Right cardiac atrium (tissue), 5 donors: ENCODE results near the gene RAB40A. TPM values are rescaled to one million over a fixed set of nuclear protein-coding genes. Genes with fewer than 3 reads are reported as not detected.
"Not testable (repeated sequence)": the region's sequence is repeated elsewhere in the genome, so short reads cannot be mapped to it uniquely, and the experiment has no call there.

Source experiments
- ATAC-seq, 2 donors: fragments of 200-7000 bp; cut with Tn5 transposase; one replicate each; pipeline versions ENCODE4 v1.8.0 to v1.9.1; 2020; ENCODE audit warnings: moderate library complexity in 2 of 2, mild to moderate bottlenecking in 1 of 2
- DNase-seq, 3 donors: peaks; one replicate each; pipeline ENCODE4 v3.0.0-alpha.2; 2020
- H3K27ac ChIP-seq: one replicate; pipeline ENCODE4 v1.5.1; 2013; ENCODE audit warnings: mild to moderate bottlenecking, low read length, control low read depth, moderate library complexity
- H3K27me3 ChIP-seq: one replicate; pipeline ENCODE4 v1.6.1; 2013; ENCODE audit not compliant: control insufficient read depth, insufficient read depth
- H3K4me1 ChIP-seq: one replicate; pipeline ENCODE4 v1.6.1; 2013; ENCODE audit warnings: low read length; ENCODE audit not compliant: control insufficient read depth, insufficient read depth
- H3K4me3 ChIP-seq: one replicate; pipeline ENCODE4 v1.5.1; 2013; ENCODE audit warnings: low read length, control low read depth
- H3K9me3 ChIP-seq: one replicate; pipeline ENCODE4 v1.6.1; 2013; ENCODE audit warnings: low read length; ENCODE audit not compliant: control insufficient read depth
- WGBS: extraction: QIAGEN DNeasy Blood & Tissue Kit; methylation state at CpG from one replicate; pipeline ENCODE4 v1.1.7; 2013; 5-methylcytosine and 5-hydroxymethylcytosine counted together
- intact Hi-C, 4 donors: fragments of 100-400 bp; cut with DNase I; formaldehyde crosslinking; loops; one replicate each; pipeline versions ENCODE4 v1.11.0 to v1.14.0; 2022 to 2023
- polyA plus RNA-seq: library from polyadenylated mRNA; stranded (reverse); fragments of 200-250 nt; gene quantifications from one replicate; pipeline ENCODE4 v1.2.3, GENCODE V29; 2013
- total RNA-seq, 4 donors: library from RNA; stranded (reverse); fragmentation: NEBNext Ultra II Directional; extraction: Animal tissue kit (Norgen Biotek cat#: 25700); gene quantifications; one replicate each; pipeline ENCODE4 v1.2.1, GENCODE V29; 2021
- donor health status: healthy with polysubstance abuse.
- donor health status: DM: no; HTN: yes; CAD: no.
- donor health status: DM: no; HTN: no; CAD: no.
- donor health status: DM: no; HTN: yes; CAD: no; lungs with severe emphysema.
- donor health status: DM: yes; HTN: yes; CAD: no.

Gene RAB40A
- total and polyA plus RNA-seq, 5 donors = 0.23 to 0.49 (median 0.40) TPM

DNA sequence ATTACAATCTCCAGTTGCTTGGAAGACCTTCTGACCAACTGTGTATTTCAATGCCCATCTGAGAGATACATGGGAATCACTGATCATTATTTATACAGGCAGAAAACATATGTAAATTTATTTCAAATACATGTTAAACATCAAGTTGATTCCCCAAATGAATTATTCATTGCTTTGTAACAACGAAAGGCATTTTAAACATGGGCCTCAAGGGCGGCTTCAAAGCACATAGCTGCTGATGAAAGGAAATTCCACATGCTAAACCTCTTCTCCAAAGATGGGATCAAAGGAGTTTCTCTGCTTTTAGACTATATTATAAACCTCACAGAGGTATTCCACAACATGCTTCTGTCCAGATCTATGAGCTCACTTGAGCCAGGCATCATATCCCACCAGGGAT is 4.3 kb upstream of the RAB40A start:
- 95% methylated on average over 2 of the region's 2 CpGs for WGBS
- DNase-seq (no peak), ATAC-seq (no peak)
- Histone ChIP-seq H3K27ac (no peak overlapping the region), H3K4me1 (no peaks in the 10 kb centered on the region), H3K27me3 (no peaks in the 10 kb centered on the region), H3K4me3 (no peak overlapping the region), H3K9me3 (no peaks in the 10 kb centered on the region)
- intact Hi-C loops = no loop called here

DNA sequence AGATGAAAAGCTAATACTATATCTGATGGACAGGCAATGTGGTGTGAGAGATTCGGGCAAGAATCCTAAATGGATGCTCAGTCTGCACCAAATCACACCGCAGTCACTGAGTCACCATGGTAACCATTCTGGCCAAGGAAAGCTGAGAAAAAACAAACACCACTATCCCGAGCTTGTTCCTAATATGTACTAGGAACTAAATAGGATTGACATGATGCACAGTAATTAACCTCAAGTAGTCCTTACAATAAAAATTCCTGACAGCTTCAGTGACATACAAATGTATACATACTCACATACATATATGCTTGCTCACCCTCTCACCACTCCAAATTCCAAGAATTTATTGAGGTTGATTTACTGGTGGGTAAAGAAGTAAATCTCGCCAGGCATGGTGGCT is 1.1 kb upstream of the RAB40A start:
- Histone ChIP-seq H3K27me3 (no peaks in the 10 kb centered on the region), H3K4me3 (no peak overlapping the region), H3K27ac (no peak overlapping the region), H3K4me1 (no peaks in the 10 kb centered on the region), H3K9me3 (no peaks in the 10 kb centered on the region)
- WGBS = 63% methylated on average over 4 of the region's 4 CpGs
- DNase-seq = no peak
- intact Hi-C loops = no loop called here
- ATAC-seq = no peak

DNA sequence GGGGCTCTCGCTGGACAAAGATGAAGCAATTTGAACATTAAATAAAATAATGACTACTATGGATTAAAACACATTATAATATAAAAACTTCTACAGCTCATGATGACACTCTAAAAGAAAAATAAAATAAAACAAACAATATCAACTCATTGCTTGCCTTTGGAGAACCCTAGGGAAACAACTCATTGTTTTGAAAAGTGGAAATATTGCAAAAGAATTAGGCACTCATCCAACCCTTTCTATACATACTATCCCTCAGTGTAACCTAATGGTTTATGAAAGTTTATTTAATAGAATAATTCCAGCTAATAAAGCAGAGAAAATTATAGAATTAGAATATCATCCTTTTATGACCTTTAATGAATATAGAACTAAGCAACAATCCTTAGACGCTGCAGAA is 718 bp downstream of the RAB40A start:
- Histone ChIP-seq H3K4me3 (no peak overlapping the region), H3K9me3 (no peaks in the 10 kb centered on the region), H3K27me3 (no peaks in the 10 kb centered on the region), H3K4me1 (no peaks in the 10 kb centered on the region), H3K27ac (no peak overlapping the region)
- DNase-seq = no peak
- no peak for ATAC-seq
- intact Hi-C loops = no loop called here
- 94% methylated on average over 2 of the region's 2 CpGs for WGBS

DNA sequence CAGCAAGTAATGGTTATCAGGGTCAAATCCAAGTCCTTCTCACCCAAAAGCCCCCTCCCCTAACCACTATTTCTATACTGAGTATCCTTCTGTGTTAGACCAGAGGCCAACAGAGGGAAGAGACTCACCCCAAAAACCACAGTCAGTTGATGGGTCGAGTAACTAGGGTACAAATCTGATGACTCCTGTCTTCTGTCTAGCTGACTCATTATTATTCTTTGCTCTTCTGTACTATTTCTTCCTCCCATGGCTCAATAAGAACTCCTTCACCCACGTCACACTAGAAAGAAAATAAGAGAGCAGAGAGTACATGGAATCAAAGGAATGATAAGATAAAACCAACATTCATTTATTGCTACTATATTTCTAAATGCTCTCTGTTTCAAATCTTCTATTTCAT is 2.0 kb downstream of the RAB40A start:
- Histone ChIP-seq H3K4me3 (no peak overlapping the region), H3K4me1 (no peaks in the 10 kb centered on the region), H3K27me3 (no peaks in the 10 kb centered on the region), H3K9me3 (no peaks in the 10 kb centered on the region), H3K27ac (no peak overlapping the region)
- 53% methylated on average over 2 of the region's 2 CpGs for WGBS
- DNase-seq (no peak), ATAC-seq (no peak)
- intact Hi-C loops = no loop called here

DNA sequence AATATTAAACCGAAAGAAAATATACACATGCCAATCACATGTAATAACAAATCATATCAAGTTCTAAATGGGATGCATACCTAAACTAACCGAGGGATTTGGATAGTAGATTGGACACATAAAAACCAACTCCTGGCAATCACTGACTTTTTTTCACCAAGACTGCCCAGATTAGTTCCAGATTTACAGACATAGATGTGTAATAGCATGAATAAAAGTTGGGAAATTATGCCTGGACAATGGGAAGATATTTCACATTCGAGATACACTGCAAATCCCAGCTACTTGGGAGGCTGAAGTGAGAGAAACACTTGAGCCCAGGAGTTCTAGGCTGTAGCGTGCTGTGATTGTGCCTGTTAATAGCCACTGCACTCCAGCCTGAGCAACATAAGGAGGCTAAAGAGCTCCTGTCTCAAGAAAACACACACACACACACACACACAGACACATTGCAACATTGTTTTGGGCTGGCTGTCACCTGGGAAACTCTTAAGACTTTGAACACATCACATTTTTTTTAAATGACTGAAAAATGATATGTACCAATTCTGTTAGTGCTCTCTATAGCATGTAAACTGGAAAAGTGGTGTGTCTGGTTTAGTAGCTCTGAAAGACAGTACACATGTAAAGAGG is 5.7 kb downstream of the RAB40A start:
- Histone ChIP-seq H3K27me3 (no peaks in the 10 kb centered on the region), H3K27ac (no peak overlapping the region), H3K9me3 (no peaks in the 10 kb centered on the region), H3K4me1 (no peaks in the 10 kb centered on the region), H3K4me3 (no peak overlapping the region)
- 80% methylated on average over 4 of the region's 4 CpGs for WGBS
- DNase-seq (no peak), ATAC-seq (no peak)
- intact Hi-C loops = no loop called here

DNA sequence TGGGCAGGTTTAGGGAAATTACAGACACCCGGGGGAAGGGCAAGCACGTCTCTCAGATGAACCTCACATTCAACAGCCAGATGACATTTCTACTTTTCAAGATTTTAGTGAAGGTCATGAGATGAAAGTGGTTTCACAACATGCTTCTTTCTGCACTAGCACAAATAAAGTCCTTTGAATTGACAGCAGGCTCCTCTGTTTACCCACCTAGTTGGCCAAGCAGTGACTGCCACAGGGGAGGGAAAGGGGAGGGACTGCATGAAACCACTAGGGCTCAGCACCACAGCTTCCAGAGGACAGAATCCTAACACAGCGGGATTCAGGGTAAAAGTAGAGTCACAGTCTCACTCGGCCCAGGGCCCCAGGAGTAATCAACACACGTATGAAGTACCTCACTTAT is 6.2 kb downstream of the RAB40A start:
- Histone ChIP-seq H3K4me1 (no peaks in the 10 kb centered on the region), H3K4me3 (no peak overlapping the region), H3K27me3 (no peaks in the 10 kb centered on the region), H3K27ac (no peak overlapping the region), H3K9me3 (no peaks in the 10 kb centered on the region)
- WGBS = 78% methylated on average over 5 of the region's 5 CpGs
- intact Hi-C loops = no loop called here
- ATAC-seq (no peak), DNase-seq (no peak)

DNA sequence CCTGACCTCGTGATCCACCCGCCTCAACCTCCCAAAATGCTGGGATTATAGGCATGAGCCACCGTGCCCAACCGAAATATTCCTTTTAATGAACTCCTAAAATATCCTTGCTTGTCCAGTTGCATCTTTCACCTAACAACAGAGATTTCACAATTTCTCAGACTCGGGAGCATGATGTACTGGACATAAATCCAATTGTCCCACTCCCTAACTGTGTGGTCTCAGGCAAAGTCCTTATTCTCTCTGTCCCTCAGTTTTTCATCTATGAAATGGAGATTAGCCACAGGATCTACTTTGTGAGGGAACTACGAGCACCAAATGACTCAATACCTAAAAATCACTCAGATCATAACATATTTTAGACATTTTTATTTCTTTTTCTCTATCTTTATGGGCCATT is 9.3 kb downstream of the RAB40A start:
- WGBS = 94% methylated on average over 6 of the region's 6 CpGs
- ATAC-seq (no peak), DNase-seq (no peak)
- H3K4me3 ChIP-seq = no peak overlapping the region
- intact Hi-C loops = no loop called here
- no peaks in the 10 kb centered on the region for H3K27me3 ChIP-seq
- no peaks in the 10 kb centered on the region for H3K4me1 ChIP-seq
- H3K27ac ChIP-seq = no peak overlapping the region
- no peaks in the 10 kb centered on the region for H3K9me3 ChIP-seq

DNA sequence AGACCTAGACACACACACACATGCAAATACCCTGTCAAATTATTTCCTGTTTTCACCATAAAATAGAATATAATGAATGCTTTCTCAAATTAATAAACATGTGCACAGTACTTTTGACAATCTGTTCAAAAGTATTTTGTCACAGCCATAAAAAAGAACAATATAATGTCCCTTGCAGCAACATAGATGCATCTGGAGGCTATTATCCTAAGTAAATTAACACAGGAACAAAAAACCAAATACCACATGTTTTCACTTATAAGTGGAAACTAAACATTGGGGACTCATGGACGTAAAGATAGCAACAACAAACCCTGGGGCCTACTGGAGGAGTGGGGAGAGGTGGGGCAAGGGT is 15.5 kb downstream of the RAB40A start:
- DNase-seq (no peak), ATAC-seq (no peak)
- WGBS = 68% methylated on average over 1 of the region's 1 CpG
- Histone ChIP-seq H3K9me3 (no peaks in the 10 kb centered on the region), H3K27me3 (no peaks in the 10 kb centered on the region), H3K27ac (no peak overlapping the region), H3K4me1 (no peaks in the 10 kb centered on the region), H3K4me3 (no peak overlapping the region)
- intact Hi-C loops = no loop called here

DNA sequence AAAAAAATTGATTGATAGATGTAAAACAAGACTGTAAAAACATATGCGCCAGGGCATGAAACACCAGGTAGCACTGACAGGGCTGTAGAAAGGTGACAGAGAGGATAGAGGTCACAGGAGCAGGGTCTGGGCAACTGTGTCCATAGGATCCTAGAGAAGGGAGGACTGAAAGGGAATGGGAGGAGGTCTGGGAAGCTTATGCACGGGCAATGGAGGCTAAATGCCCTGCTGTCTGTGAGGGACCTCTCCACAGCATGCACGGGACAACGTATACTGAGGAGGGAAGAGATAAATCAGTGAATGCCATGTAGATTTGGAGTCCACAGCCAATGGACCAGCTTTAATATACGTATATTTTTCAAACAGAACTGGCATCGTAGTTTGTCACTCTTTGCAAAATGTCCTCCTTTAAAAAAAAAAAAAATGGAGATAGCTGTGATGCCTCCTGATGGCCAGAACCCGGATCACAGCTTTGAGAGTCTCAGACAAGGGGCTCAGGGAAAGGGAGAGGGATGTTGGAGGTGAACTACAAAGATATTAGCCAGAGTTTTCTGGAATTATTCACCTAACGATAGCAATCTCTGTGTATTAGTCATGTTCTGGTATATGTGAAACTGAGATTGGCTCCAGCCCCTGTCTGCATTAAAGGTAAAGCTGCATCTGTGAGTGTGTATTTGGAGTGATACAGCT is 16.0 kb downstream of the RAB40A start:
- Histone ChIP-seq H3K4me1 (no peaks in the 10 kb centered on the region), H3K9me3 (no peaks in the 10 kb centered on the region), H3K4me3 (no peak overlapping the region), H3K27me3 (no peaks in the 10 kb centered on the region), H3K27ac (no peak overlapping the region)
- 61% methylated on average over 8 of the region's 8 CpGs for WGBS
- DNase-seq (no peak), ATAC-seq (no peak)
- intact Hi-C loops = no loop called here

DNA sequence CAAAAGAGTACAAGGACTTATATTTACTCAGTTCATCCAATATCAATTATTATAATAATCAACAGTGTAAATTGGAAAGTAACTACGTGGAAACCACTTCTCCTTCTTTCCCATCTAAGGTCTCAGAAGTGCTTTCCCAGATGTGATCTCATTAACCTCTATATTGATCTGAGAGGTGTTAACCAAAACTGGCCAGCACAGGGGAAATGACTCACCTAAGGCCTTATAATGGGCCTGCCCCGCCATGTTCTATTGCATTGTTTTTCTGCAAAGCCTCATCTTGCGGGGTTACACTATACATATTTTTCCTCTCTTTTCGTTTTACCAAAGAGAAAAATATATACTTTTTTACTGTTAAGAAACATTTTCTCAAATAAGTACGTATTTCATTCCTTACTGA is 20.5 kb downstream of the RAB40A start:
- no peaks in the 10 kb centered on the region for H3K9me3 ChIP-seq
- DNase-seq (no peak), ATAC-seq (no peak)
- no peaks in the 10 kb centered on the region for H3K27me3 ChIP-seq
- H3K27ac ChIP-seq = no peak overlapping the region
- no peak overlapping the region for H3K4me3 ChIP-seq
- no peaks in the 10 kb centered on the region for H3K4me1 ChIP-seq
- WGBS = 93% methylated on average over 5 of the region's 5 CpGs
- intact Hi-C loops = no loop called here

DNA sequence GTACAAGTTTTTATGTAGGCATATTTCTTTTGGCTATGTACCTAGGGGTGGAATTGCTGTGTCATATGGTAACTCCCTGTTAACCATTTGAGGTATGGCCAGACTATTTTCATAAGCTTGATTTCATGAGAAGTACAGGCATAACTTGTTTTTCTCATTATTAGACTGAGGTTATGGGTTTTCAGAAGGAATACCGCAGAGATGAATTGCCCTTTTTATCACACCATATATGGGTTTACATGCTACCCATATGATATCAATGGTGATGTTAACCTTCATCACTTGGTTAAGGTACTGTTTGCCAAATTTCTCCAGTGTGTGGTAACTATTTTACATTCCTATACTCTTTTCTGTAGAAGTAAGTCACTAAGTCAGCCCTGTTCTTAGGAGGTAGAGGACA is 23.5 kb downstream of the RAB40A start:
- WGBS = 92% methylated on average over 1 of the region's 1 CpG
- no peak overlapping the region for H3K4me3 ChIP-seq
- no peaks in the 10 kb centered on the region for H3K4me1 ChIP-seq
- ATAC-seq (no peak), DNase-seq (no peak)
- H3K27me3 ChIP-seq = no peaks in the 10 kb centered on the region
- intact Hi-C loops = no loop called here
- H3K9me3 ChIP-seq = no peaks in the 10 kb centered on the region
- no peak overlapping the region for H3K27ac ChIP-seq

DNA sequence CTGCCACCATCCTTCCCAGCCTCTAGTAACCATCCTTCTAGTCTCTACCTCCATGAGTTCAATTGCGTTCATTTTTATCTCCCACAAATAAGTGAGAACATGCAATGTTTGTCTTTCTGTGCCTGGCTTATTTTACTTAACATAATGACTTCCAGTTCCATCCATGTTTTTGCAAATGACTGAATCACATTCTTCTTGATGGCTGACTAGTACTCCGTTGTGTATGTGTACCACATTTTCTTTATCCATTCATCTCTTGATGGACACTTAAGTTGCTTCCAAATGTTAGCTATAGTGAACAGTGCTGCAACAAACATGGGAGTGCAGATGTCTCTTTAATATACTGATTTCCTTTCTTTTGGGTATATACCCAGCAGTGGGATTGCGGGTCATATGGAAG is 25.7 kb downstream of the RAB40A start:
- H3K27ac ChIP-seq, ATAC-seq: not testable (repeated sequence)
- 96% methylated on average over 3 of the region's 3 CpGs for WGBS

More for the DNA sequence above, 25.7 kb downstream of the RAB40A start:
- H3K9me3 ChIP-seq, H3K4me1 ChIP-seq, intact Hi-C loops, H3K27me3 ChIP-seq, DNase-seq, H3K4me3 ChIP-seq: not testable (repeated sequence)
